Loucy (cell line): ENCODE results near the gene TLR4.

ENCODE experiments used
- H2AFZ ChIP-seq: fragments of 200-600 bp; sonication (generic); 2 replicates; pipeline ENCODE4 v1.6.0; 2016; ENCODE audit warnings: antibody characterized with exemption, mild to moderate bottlenecking, low read length, moderate library complexity
- H3F3A ChIP-seq: fragments of 200-600 bp; 2 replicates; pipeline ENCODE4 v1.6.0; 2016; ENCODE audit warnings: antibody characterized with exemption, low read depth, mild to moderate bottlenecking
- H3K27me3 ChIP-seq: fragments of 200-600 bp; sonication (generic); 2 replicates; pipeline ENCODE4 v1.6.1; 2014; ENCODE audit warnings: low read length, mild to moderate bottlenecking; ENCODE audit not compliant: insufficient read depth, poor library complexity, severe bottlenecking
- H3K36me3 ChIP-seq: fragments of 200-600 bp; sonication (generic); 2 replicates; pipeline ENCODE4 v1.6.1; 2016; ENCODE audit warnings: low read length; ENCODE audit not compliant: insufficient read depth
- H3K4me1 ChIP-seq: fragments of 200-600 bp; sonication (generic); 2 replicates; pipeline ENCODE4 v1.5.1; 2014; ENCODE audit warnings: low read length, mild to moderate bottlenecking; ENCODE audit not compliant: insufficient read depth, poor library complexity, severe bottlenecking
- H3K4me2 ChIP-seq: fragments of 200-600 bp; sonication (generic); 2 replicates; pipeline ENCODE4 v1.6.0; 2014; ENCODE audit warnings: antibody characterized with exemption, low read length, low read depth, mild to moderate bottlenecking; ENCODE audit not compliant: poor library complexity, severe bottlenecking
- H3K4me3 ChIP-seq: fragments of 200-600 bp; sonication (generic); 2 replicates; pipeline ENCODE4 v1.5.1; 2014; ENCODE audit warnings: low read length, mild to moderate bottlenecking, mixed read lengths; ENCODE audit not compliant: poor library complexity, severe bottlenecking
- H3K79me2 ChIP-seq: fragments of 200-600 bp; sonication (generic); 2 replicates; pipeline ENCODE4 v1.6.1; 2014; ENCODE audit warnings: low read length; ENCODE audit not compliant: insufficient read depth
- H3K9ac ChIP-seq: fragments of 200-600 bp; sonication (generic); 2 replicates; pipeline ENCODE4 v1.6.0; 2014; ENCODE audit warnings: mild to moderate bottlenecking, low read depth, low read length, moderate library complexity; ENCODE audit not compliant: poor library complexity, severe bottlenecking
- H3K9me2 ChIP-seq: fragments of 200-600 bp; sonication (generic); replicated peaks from 2 replicates; pipeline ENCODE4 v1.6.1; 2016; ENCODE audit warnings: low read depth, low read length, mixed read lengths
- H3K9me3 ChIP-seq: fragments of 200-600 bp; sonication (generic); 2 replicates; pipeline ENCODE4 v1.6.1; 2014; ENCODE audit warnings: mild to moderate bottlenecking, antibody characterized with exemption, low read length, low read depth; ENCODE audit not compliant: insufficient read depth
- H4K20me1 ChIP-seq: fragments of 200-600 bp; sonication (generic); 2 replicates; pipeline ENCODE4 v1.6.0; 2014; ENCODE audit warnings: antibody characterized with exemption, low read length, mild to moderate bottlenecking; ENCODE audit not compliant: insufficient read depth, poor library complexity, severe bottlenecking
- EZH2phosphoT487 ChIP-seq: fragments of 200-600 bp; IDR thresholded peaks from 2 replicates; pipeline ENCODE4 v1.6.1; 2018; ENCODE audit warnings: antibody characterized with exemption, mild to moderate bottlenecking, moderate library complexity, borderline replicate concordance
- TF ChIP-seq, protein P1 (sequence below): fragments of 200-600 bp; sonication (generic); conservative IDR thresholded peaks from 2 replicates; pipeline ENCODE4 v1.5.1; 2014; ENCODE audit warnings: mild to moderate bottlenecking, antibody characterized with exemption, low read length

Gene TLR4

DNA sequence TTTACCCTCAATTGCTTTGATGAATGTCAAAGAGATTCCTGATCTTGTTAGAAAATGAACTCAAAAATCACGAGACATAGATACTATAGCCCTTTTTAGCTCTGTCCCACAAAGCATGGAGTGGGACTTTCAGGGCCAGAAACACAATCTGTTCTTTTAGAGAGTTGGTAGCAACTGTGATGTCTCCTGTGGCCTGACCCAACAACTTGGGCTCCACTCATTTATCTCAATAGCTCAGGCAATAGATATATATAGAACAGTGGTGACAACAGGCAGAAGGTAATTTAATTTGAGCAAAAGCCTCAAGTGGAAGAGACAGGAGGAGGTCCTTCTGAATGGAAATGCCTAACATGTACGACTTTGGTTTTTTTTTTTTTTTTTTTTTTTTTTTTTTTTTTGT is 25.2 kb downstream of the TLR4 start:
- H3K36me3 ChIP-seq: no peaks in the 10 kb centered on the region
- TF ChIP-seq, protein P1, sequence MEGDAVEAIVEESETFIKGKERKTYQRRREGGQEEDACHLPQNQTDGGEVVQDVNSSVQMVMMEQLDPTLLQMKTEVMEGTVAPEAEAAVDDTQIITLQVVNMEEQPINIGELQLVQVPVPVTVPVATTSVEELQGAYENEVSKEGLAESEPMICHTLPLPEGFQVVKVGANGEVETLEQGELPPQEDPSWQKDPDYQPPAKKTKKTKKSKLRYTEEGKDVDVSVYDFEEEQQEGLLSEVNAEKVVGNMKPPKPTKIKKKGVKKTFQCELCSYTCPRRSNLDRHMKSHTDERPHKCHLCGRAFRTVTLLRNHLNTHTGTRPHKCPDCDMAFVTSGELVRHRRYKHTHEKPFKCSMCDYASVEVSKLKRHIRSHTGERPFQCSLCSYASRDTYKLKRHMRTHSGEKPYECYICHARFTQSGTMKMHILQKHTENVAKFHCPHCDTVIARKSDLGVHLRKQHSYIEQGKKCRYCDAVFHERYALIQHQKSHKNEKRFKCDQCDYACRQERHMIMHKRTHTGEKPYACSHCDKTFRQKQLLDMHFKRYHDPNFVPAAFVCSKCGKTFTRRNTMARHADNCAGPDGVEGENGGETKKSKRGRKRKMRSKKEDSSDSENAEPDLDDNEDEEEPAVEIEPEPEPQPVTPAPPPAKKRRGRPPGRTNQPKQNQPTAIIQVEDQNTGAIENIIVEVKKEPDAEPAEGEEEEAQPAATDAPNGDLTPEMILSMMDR: no peak
- TF ChIP-seq EZH2phosphoT487: no peak
- H3K4me1 ChIP-seq: no peaks in the 10 kb centered on the region
- no peak overlapping the region for H3K4me3 ChIP-seq
- H3K4me2 ChIP-seq: no peak overlapping the region
- H3F3A ChIP-seq: no peaks in the 10 kb centered on the region
- H3K79me2 ChIP-seq: no peaks in the 10 kb centered on the region
- H4K20me1 ChIP-seq: no peaks in the 10 kb centered on the region
- H2AFZ ChIP-seq: no peak overlapping the region
- no peaks in the 10 kb centered on the region for H3K9me3 ChIP-seq
- H3K9ac ChIP-seq: no peak overlapping the region
- no peaks in the 10 kb centered on the region for H3K27me3 ChIP-seq
- no peaks in the 10 kb centered on the region for H3K9me2 ChIP-seq

DNA sequence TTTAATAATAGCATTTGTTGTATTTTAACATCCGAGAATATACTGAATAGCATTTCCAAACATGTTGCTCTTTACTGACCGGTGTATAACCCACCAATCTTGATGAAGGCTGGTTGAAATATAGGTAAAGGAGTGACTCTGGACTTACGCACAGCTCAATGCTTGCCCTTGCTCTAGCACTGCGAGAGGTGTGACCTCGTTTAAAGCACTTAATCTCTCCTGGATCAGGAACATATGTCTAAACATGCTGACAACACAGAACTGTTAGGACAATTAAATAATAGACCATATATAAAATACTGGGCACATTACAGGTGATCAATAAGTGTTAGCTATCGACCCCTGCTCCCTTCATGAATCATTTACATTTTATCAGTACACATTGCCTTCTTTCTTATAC is 28.3 kb downstream of the TLR4 start:
- no peaks in the 10 kb centered on the region for H3K9me2 ChIP-seq
- TF ChIP-seq EZH2phosphoT487: no peak
- TF ChIP-seq, protein P1: no peak
- no peaks in the 10 kb centered on the region for H3K79me2 ChIP-seq
- H3K4me2 ChIP-seq: no peak overlapping the region
- no peaks in the 10 kb centered on the region for H4K20me1 ChIP-seq
- H3K27me3 ChIP-seq: no peaks in the 10 kb centered on the region
- H3F3A ChIP-seq: no peaks in the 10 kb centered on the region
- H3K36me3 ChIP-seq: no peaks in the 10 kb centered on the region
- no peak overlapping the region for H3K4me3 ChIP-seq
- no peaks in the 10 kb centered on the region for H3K9me3 ChIP-seq
- H2AFZ ChIP-seq: no peak overlapping the region
- H3K9ac ChIP-seq: no peak overlapping the region
- no peaks in the 10 kb centered on the region for H3K4me1 ChIP-seq

DNA sequence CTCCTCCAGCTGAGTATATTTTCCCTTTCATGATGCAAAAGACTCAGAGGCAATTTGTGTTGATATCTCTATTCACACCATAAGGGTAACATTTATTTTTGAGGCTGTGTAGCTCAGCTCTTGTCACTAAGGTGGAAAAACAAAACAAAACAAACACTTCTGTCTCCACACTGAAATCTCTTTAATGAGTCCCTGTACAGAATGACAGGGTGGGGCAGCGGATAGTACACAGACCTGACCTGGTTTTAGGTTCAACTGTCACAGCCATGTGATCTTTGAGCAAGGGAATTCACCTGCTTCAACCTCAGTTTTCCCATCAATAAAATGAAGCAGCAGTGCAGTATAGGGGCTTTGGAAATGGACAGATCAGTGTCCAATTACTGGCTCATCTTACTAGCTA is 29.3 kb downstream of the TLR4 start:
- H3K79me2 ChIP-seq: no peaks in the 10 kb centered on the region
- H3K9me2 ChIP-seq: no peaks in the 10 kb centered on the region
- H3K4me2 ChIP-seq: no peak overlapping the region
- H3K4me1 ChIP-seq: no peaks in the 10 kb centered on the region
- no peaks in the 10 kb centered on the region for H3K27me3 ChIP-seq
- no peak overlapping the region for H3K9ac ChIP-seq
- H4K20me1 ChIP-seq: no peaks in the 10 kb centered on the region
- H3K9me3 ChIP-seq: no peaks in the 10 kb centered on the region
- H2AFZ ChIP-seq: no peak overlapping the region
- no peaks in the 10 kb centered on the region for H3K36me3 ChIP-seq
- TF ChIP-seq EZH2phosphoT487: no peak
- TF ChIP-seq, protein P1: no peak
- no peaks in the 10 kb centered on the region for H3F3A ChIP-seq
- H3K4me3 ChIP-seq: no peak overlapping the region
